ENCODE measurements around the gene NBR1. TPM values are rescaled to one million over a fixed set of nuclear protein-coding genes. Genes with fewer than 3 reads are reported as not detected.

NBR1 gene
- total RNA-seq, 1 donor from 2014 or later, result 80.4 TPM

Small RNA genes lying within 50 kb of the gene (small RNA-seq; reads per million reads assigned to genes)
- not detected for gene AC060780.2 (ENCODE audit: low replicate concordance)
- gene AC060780.3 (ENCODE audit: low replicate concordance), result not detected
- gene AC135721.1 (ENCODE audit: low replicate concordance), result not detected
- gene RF00004 (ENCODE audit: low replicate concordance), result not detected
- gene RNU2-1 (ENCODE audit: low replicate concordance), result not detected

Other genes with a start within 250 kb of the NBR1 start
- gene AARSD1, start 206.8 kb upstream of the NBR1 start, total RNA-seq, result 27.5 TPM
- 4.8 TPM for gene PTGES3L, start 191.1 kb upstream of the NBR1 start, total RNA-seq
- 7.1 TPM for gene RUNDC1, start 190.6 kb upstream of the NBR1 start, total RNA-seq
- gene RPL27, start 172.8 kb upstream of the NBR1 start, total RNA-seq, result 1,283 TPM
- gene IFI35, start 164.4 kb upstream of the NBR1 start, total RNA-seq, result 7.2 TPM
- gene VAT1, start 148.8 kb upstream of the NBR1 start, total RNA-seq, result 43.9 TPM
- 0.79 TPM for gene RND2, start 146.0 kb upstream of the NBR1 start, total RNA-seq
- 21.5 TPM for gene BRCA1, start 45.9 kb upstream of the NBR1 start, total RNA-seq
- gene TMEM106A, start 40.7 kb downstream of the NBR1 start, total RNA-seq, result 5.0 TPM
- not detected for gene CCDC200, start 57.4 kb downstream of the NBR1 start, total RNA-seq
- not detected for gene RNU2-1, start 62.8 kb downstream of the NBR1 start, total RNA-seq
- gene ARL4D, start 227.8 kb downstream of the NBR1 start, total RNA-seq, result 16.4 TPM